EH (cell line): ENCODE results near the gene HSPB8.
A peak's percentile ranks its signal among the peaks of the same experiment; 100 is the strongest.

Source experiments
- DNase-seq: peaks from one replicate; pipeline ENCODE4 v3.0.0-alpha.2; 2015; ENCODE audit warnings: low read depth

The HSPB8 gene

GRCh38 chr12:119178544-119179334 is at the start of gene HSPB8:
HSPB8 (plus strand) TSS chr12:119178931; CDS start chr12:119179313, 382 bp downstream.
- DNase-seq: peak; percentile 94

DNA sequence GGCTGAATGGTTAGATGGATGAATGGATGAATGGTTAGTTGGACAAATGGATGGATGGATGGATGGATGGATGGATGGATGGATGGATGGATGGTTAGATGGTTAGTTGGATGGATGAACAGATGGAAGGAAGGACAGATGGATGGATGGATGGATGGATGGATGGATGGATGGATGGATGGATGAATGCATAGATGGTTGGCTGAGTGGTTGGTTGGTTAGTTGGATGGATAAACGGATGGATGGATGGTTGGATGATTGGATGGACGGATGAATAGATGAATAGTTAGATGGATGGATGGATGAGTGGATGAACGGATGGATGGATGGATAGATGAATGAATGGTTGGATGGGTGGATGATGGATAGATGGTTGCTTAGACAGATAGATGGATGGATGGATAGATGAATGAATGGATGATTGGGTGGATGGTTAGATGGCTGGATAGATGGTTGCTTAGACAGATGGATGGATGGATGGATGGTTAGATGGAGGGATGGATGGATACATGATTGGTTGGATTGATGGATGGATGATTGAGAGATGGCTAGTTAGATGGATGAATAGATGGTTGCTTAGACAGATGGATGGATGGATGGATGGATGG is 48.8 kb upstream of the HSPB8 start:
- no peak for DNase-seq

GRCh38 chr12:119130523-119130922 is 48.2 kb upstream of the HSPB8 start:
- no peak for DNase-seq

- no peak for DNase-seq
These were observed 44.3 kb upstream of the HSPB8 start for GRCh38 chr12:119134284-119135072.

DNA sequence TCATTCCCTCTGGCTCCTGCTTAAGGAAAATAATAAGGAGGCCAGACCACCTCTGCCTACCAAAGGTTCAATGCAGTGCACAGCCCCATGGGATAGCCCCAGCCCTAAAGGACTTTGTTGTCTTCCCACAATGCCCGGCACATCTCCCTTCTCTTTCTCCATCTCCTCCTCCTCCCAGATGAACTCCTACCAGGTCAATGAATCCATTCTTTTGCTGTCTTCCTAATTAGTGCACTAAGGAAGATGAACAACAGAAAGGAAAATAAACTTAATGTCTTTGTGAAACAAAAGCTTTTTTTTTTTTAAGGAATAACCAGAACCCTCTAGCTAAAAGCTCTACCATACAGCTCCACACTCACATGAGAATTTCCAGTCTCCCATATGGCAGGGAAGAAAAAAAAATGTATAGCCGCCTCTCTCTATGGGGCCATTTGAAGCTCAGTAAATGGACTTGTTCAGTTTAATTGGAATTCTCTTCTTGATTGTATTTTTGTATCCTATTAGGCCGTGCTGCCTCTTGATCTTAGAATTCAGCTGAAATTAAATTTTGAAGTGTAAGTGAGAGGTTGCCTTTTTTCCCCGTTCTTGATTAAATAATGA is 41.8 kb upstream of the HSPB8 start:
- no peak for DNase-seq

DNA sequence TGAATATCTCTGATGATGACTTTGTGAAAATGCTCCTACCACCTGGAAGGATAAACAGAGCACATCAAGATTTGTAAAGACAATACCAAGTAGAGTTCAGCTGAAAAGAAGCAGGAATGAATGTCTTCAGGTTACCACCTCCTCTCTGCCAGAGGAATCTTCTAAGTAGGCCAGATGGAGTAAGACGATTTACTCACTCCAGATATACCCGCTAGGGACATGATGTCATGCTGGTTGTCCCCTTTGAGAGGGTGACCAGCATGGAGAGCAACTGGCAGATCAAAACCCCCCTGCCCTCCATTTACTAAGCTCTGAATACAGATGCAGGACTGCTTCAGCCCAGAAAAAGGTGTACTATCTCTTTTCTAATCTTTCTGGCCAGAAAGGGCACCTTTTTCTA is 39.3 kb upstream of the HSPB8 start:
- DNase-seq: no peak

DNA sequence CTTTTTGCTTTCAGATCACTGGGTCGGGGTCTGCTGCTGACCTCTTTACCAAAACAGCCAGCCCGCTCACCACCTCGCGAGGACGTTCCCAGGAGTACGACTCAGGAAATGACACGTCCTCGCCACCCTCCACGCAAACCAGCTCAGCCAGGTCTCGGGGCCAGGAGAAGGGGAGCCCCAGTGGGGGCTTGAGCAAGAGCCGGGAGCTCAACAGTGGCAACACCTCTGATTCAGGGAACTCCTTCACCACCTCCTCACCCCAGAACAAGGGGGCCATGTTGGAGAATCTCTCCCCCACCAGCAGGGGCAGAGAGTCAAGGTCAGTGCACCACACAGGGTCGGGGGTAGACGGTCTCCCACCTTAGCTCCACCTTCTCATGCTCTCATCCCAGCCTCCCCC is 33.4 kb upstream of the HSPB8 start:
- DNase-seq: no peak

- DNase-seq: no peak
These were observed 30.8 kb upstream of the HSPB8 start for GRCh38 chr12:119147847-119148448.

- DNase-seq: no peak
These were observed 29.5 kb upstream of the HSPB8 start for GRCh38 chr12:119149270-119149669.

GRCh38 chr12:119151445-119152026 is 27.2 kb upstream of the HSPB8 start:
- DNase-seq: no peak

DNA sequence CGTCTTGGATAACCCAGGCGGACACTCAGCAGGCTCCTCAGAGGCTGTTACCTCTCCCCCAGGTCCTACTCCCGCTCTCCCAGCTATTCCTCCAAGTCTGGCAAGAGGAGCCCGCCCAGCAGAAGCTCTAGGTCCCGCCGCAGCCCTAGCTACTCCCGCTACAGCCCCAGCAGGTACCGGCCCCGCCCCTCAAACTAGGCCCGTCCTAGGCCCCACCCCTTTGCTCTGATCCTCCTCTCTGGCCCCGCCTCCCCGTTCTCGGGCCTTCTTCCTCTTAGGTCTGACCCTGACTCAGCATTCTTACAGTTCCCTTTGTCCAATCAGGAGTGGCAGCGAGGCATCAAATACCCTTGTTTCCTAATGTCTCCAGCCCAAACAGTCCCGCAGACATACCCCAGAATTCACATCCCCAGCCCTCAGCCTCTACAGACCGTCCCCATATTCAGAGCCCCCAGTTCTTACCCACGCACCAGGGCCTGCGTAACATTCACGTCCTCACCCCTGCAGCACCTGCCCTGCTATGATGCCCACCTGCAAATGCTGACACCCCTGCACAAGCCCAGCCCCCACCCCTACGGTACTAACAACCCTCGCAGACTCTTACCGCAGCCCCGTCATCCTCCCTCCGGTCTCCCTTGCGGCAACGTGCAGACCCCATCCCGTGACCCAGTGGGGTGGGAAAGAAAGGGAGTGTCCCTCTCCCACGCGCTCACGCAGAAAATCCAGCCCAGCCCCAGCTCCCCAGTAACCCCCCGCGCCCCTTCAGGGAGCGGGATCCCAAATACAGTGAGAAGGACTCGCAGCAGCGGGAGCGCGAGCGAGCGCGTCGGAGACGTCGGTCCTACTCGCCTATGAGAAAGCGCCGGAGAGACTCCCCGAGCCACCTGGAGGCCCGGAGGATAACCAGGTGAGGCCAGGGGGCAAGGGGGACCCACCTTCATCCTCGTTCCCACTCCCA is 25.0 kb upstream of the HSPB8 start:
- DNase-seq: peak; percentile 32

DNA sequence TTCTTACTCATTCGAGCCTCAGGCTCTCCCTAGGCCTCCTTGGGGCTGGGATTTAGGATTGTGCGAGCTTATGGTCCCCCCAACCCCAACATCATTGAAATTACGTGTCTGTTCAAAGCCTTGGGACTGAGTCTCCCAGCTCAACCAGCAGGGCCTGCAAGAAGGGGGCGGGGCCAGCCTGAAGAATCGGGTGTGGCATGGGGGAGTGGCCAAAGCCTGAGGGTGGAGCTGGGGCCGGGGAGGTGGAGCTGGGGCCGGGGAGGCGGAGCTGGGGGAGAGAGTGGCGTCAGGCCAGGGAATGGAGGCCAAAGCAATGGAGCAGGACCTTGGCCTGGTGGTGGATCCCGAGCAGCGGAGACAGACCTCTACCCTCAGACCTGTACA is 24.3 kb upstream of the HSPB8 start:
- DNase-seq: no peak

DNA sequence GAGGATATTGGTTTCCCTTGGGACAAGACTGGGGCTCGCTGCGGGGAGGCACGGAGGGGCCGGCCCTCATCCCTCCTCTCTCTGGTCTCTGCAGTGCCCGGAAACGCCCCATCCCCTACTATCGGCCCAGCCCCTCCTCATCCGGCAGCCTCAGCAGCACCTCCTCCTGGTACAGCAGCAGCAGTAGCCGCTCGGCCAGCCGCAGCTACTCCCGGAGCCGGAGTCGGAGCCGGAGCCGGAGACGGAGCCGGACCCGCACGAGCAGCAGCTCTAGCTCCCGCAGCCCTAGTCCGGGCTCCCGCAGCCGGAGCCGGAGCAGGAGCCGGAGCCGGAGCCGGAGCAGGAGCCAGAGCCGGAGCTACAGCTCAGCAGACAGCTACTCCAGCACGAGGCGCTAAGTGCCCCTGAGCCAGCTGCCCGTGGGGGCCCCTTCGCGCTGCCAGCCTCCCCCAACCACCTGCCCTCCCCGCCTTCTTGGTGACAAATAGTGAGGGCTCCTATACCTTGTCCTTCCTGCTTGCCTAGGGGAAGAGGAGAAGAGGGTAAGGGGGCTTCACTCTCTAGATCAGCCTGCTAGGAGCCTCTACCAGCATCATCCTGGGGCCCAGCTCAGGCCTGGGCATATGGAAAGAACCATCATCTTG is 22.2 kb upstream of the HSPB8 start:
- DNase-seq: no peak

GRCh38 chr12:119157528-119157927 is 21.2 kb upstream of the HSPB8 start:
- DNase-seq: no peak

- DNase-seq: no peak
These were observed 20.8 kb upstream of the HSPB8 start for GRCh38 chr12:119157978-119158377.

- no peak for DNase-seq
These were observed 20.3 kb upstream of the HSPB8 start for GRCh38 chr12:119158402-119158801.

DNA sequence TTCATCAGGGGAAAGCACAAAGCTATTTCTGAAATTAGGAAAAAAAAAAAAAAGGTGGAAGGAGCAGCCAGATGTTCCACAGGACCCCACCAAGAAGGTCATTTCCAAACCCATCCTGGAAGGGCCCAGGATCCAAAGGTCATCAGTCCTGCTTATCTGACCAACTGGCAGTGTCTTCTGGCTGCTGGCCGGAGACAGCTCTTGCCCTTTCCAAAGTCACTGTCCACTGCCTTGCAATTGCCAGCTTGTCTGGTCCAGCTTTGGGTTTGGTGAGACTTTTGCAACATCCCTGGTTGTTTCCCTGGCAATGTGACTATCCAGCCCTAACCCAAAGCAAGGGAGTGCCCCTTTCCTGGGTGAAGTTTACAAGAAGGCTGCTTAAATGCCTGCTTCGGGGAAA is 18.9 kb upstream of the HSPB8 start:
- DNase-seq: no peak

GRCh38 chr12:119167902-119168301 is 10.8 kb upstream of the HSPB8 start:
- no peak for DNase-seq

- peak; percentile 5 for DNase-seq
These were observed 10.0 kb upstream of the HSPB8 start for GRCh38 chr12:119168721-119169120.

- DNase-seq: no peak
These were observed 9.6 kb upstream of the HSPB8 start for GRCh38 chr12:119169150-119169549.
